OCI-LY7 (cell line): ENCODE results near the gene YPEL3.

Experiments used
- EZH2phosphoT487 ChIP-seq: fragments of 200-600 bp; sonication (generic); IDR thresholded peaks from 2 replicates; pipeline ENCODE4 v1.6.1; 2018; ENCODE audit warnings: low read depth, borderline replicate concordance, mild to moderate bottlenecking, mixed run types, antibody characterized with exemption, low read length, moderate library complexity, mixed read lengths
- TF ChIP-seq, protein P1 (sequence below): fragments of 200-600 bp; sonication (generic); conservative IDR thresholded peaks from 2 replicates; pipeline ENCODE4 v1.5.1; 2014; ENCODE audit warnings: mild to moderate bottlenecking, antibody characterized with exemption, low read length, moderate library complexity, mixed read lengths

- TF ChIP-seq, protein P1, sequence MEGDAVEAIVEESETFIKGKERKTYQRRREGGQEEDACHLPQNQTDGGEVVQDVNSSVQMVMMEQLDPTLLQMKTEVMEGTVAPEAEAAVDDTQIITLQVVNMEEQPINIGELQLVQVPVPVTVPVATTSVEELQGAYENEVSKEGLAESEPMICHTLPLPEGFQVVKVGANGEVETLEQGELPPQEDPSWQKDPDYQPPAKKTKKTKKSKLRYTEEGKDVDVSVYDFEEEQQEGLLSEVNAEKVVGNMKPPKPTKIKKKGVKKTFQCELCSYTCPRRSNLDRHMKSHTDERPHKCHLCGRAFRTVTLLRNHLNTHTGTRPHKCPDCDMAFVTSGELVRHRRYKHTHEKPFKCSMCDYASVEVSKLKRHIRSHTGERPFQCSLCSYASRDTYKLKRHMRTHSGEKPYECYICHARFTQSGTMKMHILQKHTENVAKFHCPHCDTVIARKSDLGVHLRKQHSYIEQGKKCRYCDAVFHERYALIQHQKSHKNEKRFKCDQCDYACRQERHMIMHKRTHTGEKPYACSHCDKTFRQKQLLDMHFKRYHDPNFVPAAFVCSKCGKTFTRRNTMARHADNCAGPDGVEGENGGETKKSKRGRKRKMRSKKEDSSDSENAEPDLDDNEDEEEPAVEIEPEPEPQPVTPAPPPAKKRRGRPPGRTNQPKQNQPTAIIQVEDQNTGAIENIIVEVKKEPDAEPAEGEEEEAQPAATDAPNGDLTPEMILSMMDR = no peak
- no peak for TF ChIP-seq EZH2phosphoT487
Measured at GRCh38 chr16:30116291-30117207, 20.5 kb upstream of the YPEL3 start.
